Cortex of kidney (tissue), 1 donor: Measurements from ENCODE around the gene RGS4.

ENCODE experiments used
- DNase-seq: peaks from one replicate; lab custom pipeline; 2025; lab: John Stamatoyannopoulos, UW

The RGS4 gene

GRCh38 chr1:163069142-163069541 lies at the start of gene RGS4:
Gene RGS4, plus strand, starts transcription at chr1:163069361. Its CDS starts 124 bp downstream, at chr1:163069485.
- no peak for DNase-seq

GRCh38 chr1:163022129-163022528 lies 47.0 kb upstream of the RGS4 start:
- DNase-seq = no peak

GRCh38 chr1:163027610-163028009 lies 41.6 kb upstream of the RGS4 start:
- DNase-seq = no peak

- DNase-seq = no peak
Observed at GRCh38 chr1:163029901-163030300, 39.3 kb upstream of the RGS4 start.

GRCh38 chr1:163035446-163036249 lies 33.5 kb upstream of the RGS4 start:
- no peak for DNase-seq

- DNase-seq = no peak
Observed at GRCh38 chr1:163036671-163037070, 32.5 kb upstream of the RGS4 start.

- DNase-seq = no peak
Observed at GRCh38 chr1:163038928-163039706, 30.0 kb upstream of the RGS4 start.

- no peak for DNase-seq
Observed at GRCh38 chr1:163039707-163040093, 29.5 kb upstream of the RGS4 start.

- DNase-seq = no peak
Observed at GRCh38 chr1:163046071-163046470, 23.1 kb upstream of the RGS4 start.

GRCh38 chr1:163047951-163048659 lies 21.1 kb upstream of the RGS4 start:
- DNase-seq = no peak

GRCh38 chr1:163048869-163049268 lies 20.3 kb upstream of the RGS4 start:
- no peak for DNase-seq

- no peak for DNase-seq
Observed at GRCh38 chr1:163049296-163049695, 19.9 kb upstream of the RGS4 start.

GRCh38 chr1:163050496-163050895 lies 18.7 kb upstream of the RGS4 start:
- DNase-seq = no peak

- no peak for DNase-seq
Observed at GRCh38 chr1:163054181-163054591, 15.0 kb upstream of the RGS4 start.

- no peak for DNase-seq
Observed at GRCh38 chr1:163055005-163055404, 14.2 kb upstream of the RGS4 start.

- DNase-seq = no peak
Observed at GRCh38 chr1:163055531-163055930, 13.6 kb upstream of the RGS4 start.

GRCh38 chr1:163056831-163057230 lies 12.3 kb upstream of the RGS4 start:
- no peak for DNase-seq

- no peak for DNase-seq
Observed at GRCh38 chr1:163060343-163061007, 8.7 kb upstream of the RGS4 start.

- no peak for DNase-seq
Observed at GRCh38 chr1:163063143-163063542, 6.0 kb upstream of the RGS4 start.

GRCh38 chr1:163063610-163064009 lies 5.6 kb upstream of the RGS4 start:
- no peak for DNase-seq

GRCh38 chr1:163066168-163066567 lies 3.0 kb upstream of the RGS4 start:
- no peak for DNase-seq

GRCh38 chr1:163066686-163067085 lies 2.5 kb upstream of the RGS4 start:
- DNase-seq = no peak
